NCI-H1092 (cell line): ENCODE results near the gene TGFBR2.

Source experiments
- DNase-seq: peaks from one replicate; lab custom pipeline; 2025; lab: John Stamatoyannopoulos, UW

Gene TGFBR2

GRCh38 chr3:30606301-30607031 lies at the start of gene TGFBR2:
Gene TGFBR2 (plus strand): TSS chr3:30606601. CDS start chr3:30606884, 283 bp downstream.
- DNase-seq: peak; percentile 1

- no peak for DNase-seq
Observed at GRCh38 chr3:30557746-30558303, 48.6 kb upstream of the TGFBR2 start.

- DNase-seq: no peak
Observed at GRCh38 chr3:30563956-30564355, 42.4 kb upstream of the TGFBR2 start.

- no peak for DNase-seq
Observed at GRCh38 chr3:30567139-30567753, 39.2 kb upstream of the TGFBR2 start.

GRCh38 chr3:30576946-30577345 lies 29.5 kb upstream of the TGFBR2 start:
- DNase-seq: no peak

GRCh38 chr3:30577788-30578187 lies 28.6 kb upstream of the TGFBR2 start:
- DNase-seq: no peak

GRCh38 chr3:30578479-30578878 lies 27.9 kb upstream of the TGFBR2 start:
- DNase-seq: no peak

GRCh38 chr3:30578986-30579579 lies 27.3 kb upstream of the TGFBR2 start:
- DNase-seq: no peak

GRCh38 chr3:30581067-30581585 lies 25.3 kb upstream of the TGFBR2 start:
- DNase-seq: no peak

GRCh38 chr3:30581982-30582381 lies 24.4 kb upstream of the TGFBR2 start:
- no peak for DNase-seq

- no peak for DNase-seq
Observed at GRCh38 chr3:30583973-30584372, 22.4 kb upstream of the TGFBR2 start.

- no peak for DNase-seq
Observed at GRCh38 chr3:30585654-30586053, 20.7 kb upstream of the TGFBR2 start.

GRCh38 chr3:30586096-30586805 lies 20.1 kb upstream of the TGFBR2 start:
- DNase-seq: no peak

- no peak for DNase-seq
Observed at GRCh38 chr3:30586806-30587486, 19.5 kb upstream of the TGFBR2 start.

GRCh38 chr3:30587904-30588303 lies 18.5 kb upstream of the TGFBR2 start:
- no peak for DNase-seq

GRCh38 chr3:30596152-30596551 lies 10.2 kb upstream of the TGFBR2 start:
- no peak for DNase-seq

GRCh38 chr3:30597131-30597768 lies 9.2 kb upstream of the TGFBR2 start:
- no peak for DNase-seq

GRCh38 chr3:30597769-30598134 lies 8.6 kb upstream of the TGFBR2 start:
- DNase-seq: no peak

GRCh38 chr3:30598668-30599545 lies 7.5 kb upstream of the TGFBR2 start:
- no peak for DNase-seq

- no peak for DNase-seq
Observed at GRCh38 chr3:30600572-30600971, 5.8 kb upstream of the TGFBR2 start.
